IPS-18c (cell line): ENCODE measurements around the gene STN1.

Source experiments
- H3K4me3 ChIP-seq: 2 replicates; pipeline ENCODE4 v1.7.0; 2013; ENCODE audit warnings: low read depth, mild to moderate bottlenecking, low read length, moderate library complexity; ENCODE audit not compliant: insufficient read depth
- H3K9me3 ChIP-seq: one replicate; pipeline ENCODE4 v1.6.1; 2013; ENCODE audit warnings: mild to moderate bottlenecking, low read length, moderate library complexity; ENCODE audit not compliant: control insufficient read depth, insufficient read depth

STN1 gene, protein sequence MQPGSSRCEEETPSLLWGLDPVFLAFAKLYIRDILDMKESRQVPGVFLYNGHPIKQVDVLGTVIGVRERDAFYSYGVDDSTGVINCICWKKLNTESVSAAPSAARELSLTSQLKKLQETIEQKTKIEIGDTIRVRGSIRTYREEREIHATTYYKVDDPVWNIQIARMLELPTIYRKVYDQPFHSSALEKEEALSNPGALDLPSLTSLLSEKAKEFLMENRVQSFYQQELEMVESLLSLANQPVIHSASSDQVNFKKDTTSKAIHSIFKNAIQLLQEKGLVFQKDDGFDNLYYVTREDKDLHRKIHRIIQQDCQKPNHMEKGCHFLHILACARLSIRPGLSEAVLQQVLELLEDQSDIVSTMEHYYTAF

DNA sequence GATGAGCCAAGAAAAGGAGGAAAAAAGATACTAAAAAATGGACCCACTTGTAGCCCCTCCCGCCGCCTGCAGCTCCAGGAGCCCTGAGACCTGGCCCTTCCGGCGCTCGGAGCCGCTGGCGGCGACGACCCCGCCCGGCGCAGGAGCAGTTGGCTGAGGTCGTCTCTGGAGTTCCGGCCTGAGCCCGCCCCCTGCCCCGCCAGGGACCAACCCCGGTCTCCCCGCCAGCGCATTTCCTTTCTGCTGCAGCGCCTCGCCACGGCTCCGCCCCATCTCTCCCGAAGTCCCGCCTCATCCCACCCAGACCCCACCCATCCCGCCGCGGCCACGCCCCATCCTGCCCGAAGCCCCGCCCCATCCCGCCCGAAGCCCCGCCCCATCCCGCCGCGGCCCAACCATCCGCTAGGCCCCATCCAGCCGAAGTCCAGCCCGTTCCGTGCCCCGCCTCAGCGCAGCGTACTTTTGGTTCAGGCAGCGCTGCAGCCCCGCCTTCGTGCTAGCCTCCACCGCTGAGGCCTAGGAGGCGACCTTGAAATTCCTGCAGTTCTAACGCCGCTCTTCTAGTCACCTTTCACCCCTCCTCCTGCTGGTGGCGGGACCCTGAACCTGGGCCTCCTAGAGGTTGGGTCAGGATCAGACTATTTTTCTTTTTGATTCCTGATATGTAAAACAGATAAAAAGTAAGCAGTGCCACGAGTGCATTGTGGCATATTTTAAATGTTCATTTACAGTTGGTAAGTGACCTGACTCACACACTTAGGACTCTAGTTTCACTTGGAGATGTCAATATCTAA is at the start of gene STN1:
TSS of gene STN1 (minus strand) at position 132 of the 794 bp plus-strand sequence. CDS start 590 bp downstream, outside the sequence.
- Histone ChIP-seq H3K9me3 (peaks cover 6% of the 10 kb centered on the region), H3K4me3 (peak within 1 kb of the TSS; percentile 93)

DNA sequence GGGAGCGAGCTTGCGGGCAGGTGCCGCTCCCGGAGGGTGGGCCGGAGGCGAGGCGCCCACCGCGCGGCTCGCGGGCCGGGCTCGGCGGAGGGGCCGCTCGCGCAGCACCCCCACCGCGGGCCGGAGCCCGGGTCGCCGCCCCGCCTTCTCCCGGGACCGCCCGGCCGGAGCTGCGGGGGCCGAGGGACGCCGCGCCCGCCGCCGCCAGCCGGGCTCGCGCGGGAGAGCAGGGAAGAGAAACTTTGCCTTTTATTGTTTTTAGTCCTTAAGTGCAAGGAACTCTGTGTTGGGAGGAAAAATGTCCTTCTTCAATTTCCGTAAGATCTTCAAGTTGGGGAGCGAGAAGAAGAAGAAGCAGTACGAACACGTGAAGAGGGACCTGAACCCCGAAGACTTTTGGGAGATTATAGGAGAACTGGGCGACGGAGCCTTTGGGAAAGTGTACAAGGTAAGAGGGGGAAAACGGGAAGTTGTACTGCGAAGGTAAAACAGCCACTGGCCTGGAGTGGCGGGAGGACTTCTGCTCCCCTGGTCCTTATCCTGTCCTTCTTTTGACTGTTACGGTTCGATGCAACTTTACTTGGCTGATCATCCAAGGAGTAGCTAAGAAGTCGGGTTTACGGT is 49.6 kb upstream of the STN1 start:
- peaks cover 2% of the 10 kb centered on the region for H3K9me3 ChIP-seq
- H3K4me3 ChIP-seq, result peak overlapping the region; percentile 86

- peaks cover 2% of the 10 kb centered on the region for H3K9me3 ChIP-seq
- peak within 1 kb of the TSS; percentile 86 for H3K4me3 ChIP-seq
These were observed 48.9 kb upstream of the STN1 start, which contains the start of gene SLK for GRCh38 chr10:103966671-103967447. TSS of gene SLK (plus strand) at chr10:103967140. CDS start at chr10:103967746, 606 bp downstream.

- H3K4me3 ChIP-seq, result no peak overlapping the region
- no peaks in the 10 kb centered on the region for H3K9me3 ChIP-seq
These were observed 42.1 kb upstream of the STN1 start for GRCh38 chr10:103960103-103960502.

DNA sequence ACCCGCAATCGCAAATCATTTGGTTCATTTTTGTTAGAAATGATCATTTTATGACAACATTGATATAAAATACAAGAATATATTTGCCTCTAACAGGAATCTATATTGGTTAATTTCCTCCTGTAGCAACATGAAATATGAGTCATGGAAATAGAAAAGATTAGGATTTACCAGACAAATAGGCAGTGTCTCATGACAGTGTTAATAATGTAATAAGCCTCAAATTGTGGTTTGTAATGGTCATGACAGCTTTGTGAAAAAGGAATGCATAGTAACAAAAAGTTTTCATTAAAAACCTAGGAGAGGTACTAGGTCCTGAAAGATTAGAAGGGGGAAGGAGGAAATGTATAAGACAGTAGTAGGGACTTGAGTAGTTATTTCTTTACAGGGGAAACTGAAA is 41.0 kb upstream of the STN1 start:
- H3K4me3 ChIP-seq, result no peak overlapping the region
- no peaks in the 10 kb centered on the region for H3K9me3 ChIP-seq

GRCh38 chr10:103954543-103954942 is 36.6 kb upstream of the STN1 start:
- Histone ChIP-seq H3K9me3 (no peaks in the 10 kb centered on the region), H3K4me3 (no peak overlapping the region)

DNA sequence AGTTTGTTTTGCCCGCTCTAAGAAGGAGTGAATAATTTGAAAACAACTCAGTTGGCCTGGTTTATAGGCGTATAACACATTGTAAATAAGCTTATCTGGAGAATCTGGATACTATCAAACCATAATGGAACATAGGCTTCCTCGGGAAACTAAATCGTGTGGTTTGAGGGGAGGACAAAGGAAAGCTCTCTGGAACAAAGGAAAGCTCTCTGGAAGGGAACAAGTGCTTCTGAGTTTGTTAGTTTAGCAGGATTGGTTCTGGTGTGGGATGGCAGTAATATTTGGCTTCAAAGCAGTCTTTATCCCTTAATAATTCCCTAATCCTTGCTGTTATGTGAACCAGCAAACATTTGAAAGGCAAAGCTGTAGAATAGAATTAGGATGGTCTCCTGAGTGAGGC is 34.0 kb upstream of the STN1 start:
- no peak overlapping the region for H3K4me3 ChIP-seq

DNA sequence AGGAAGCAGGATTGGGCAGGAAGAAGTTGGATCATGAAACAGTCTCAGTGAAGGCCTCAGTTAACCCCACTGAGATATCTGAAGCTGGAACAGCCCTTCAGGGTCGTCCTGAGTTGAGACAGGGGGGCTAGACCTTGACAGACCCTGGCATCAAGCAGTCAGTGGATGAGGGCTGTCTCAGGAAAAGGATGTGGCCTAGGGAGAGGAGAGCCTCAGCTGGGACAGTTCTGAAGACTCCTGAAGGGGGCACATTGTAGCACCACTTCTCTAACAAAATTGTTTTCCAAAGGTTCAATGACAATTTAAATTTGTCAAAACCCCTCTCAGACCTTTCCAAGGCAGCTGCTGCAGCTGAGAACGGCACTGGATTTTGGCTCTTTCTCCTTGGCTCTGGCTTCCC is 33.2 kb upstream of the STN1 start:
- no peaks in the 10 kb centered on the region for H3K9me3 ChIP-seq
- no peak overlapping the region for H3K4me3 ChIP-seq

More for the DNA sequence above, 34.0 kb upstream of the STN1 start:
- H3K9me3 ChIP-seq, result no peaks in the 10 kb centered on the region

DNA sequence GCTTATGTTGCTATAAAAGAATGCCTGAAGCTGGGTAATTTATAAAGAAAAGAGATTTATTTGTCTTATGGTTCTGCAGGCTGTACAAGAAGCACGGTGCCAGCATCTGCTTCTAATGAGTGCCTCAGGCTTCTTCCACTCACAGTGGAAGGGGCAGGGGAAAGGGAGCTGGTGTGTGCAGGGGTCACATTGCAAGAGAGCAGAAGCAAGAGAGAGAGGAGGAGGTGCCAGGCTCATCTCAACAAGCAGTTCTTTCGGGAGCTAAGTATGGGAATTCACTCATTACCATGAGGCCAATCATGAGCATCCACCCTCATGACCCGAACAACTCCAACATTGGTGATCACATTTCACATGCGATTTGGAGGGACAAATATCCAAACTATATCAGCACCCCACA is 31.7 kb upstream of the STN1 start:
- Histone ChIP-seq H3K4me3 (no peak overlapping the region), H3K9me3 (no peaks in the 10 kb centered on the region)

DNA sequence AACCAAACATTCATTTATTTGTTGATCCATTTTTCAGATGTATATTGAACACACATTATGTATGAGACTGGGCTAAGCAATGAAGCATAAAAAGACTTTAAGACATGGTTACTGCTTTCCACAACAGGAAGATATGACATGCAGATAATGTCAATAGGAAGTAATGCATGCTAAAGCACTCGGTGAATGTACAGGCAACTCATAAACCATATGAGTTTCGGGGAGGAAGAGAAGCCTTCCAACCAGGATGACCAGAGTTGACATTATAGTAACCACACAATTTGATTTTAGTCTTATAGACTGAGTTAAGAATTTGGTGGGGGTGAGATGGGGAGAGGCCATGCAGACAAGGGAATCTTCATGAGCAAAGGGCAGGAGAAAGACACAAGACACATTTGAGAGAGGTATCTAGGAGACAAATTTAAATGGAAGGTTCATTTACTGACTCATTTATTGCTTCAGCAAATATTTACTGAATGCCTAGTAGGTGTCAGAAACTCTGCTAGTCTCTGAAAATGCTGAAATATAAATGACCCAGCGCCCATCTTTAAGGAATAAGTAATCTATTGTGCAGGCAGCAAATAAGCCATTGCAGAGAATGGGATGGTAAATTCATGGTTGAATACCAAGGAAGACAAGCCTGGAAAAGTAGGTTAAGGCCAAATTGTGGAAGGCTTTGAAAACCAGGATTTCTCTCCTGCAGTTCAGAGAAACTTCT is 30.0 kb upstream of the STN1 start:
- Histone ChIP-seq H3K4me3 (no peak overlapping the region), H3K9me3 (no peaks in the 10 kb centered on the region)

DNA sequence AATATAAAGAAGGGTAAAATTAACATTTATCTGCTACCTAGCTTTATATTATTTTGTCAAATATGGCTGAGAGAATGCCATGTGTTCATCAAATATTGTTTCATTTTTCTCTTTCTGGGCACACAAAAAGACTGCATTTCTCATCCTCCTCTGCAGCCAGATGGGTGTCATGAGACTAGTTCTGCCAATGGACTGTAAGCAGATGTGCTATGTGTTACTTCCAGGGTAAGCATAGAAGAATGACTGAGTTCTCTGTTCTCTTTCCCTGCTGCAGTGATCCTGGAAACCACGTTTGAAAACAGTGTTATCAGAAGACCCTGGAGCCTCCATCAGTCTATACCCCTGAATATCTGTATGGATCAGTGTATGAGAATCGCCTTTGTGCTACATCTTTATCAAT is 24.9 kb upstream of the STN1 start:
- Histone ChIP-seq H3K9me3 (no peaks in the 10 kb centered on the region), H3K4me3 (no peak overlapping the region)

- H3K9me3 ChIP-seq, result no peaks in the 10 kb centered on the region
- H3K4me3 ChIP-seq, result no peak overlapping the region
These were observed 23.8 kb upstream of the STN1 start for GRCh38 chr10:103941801-103942200.

DNA sequence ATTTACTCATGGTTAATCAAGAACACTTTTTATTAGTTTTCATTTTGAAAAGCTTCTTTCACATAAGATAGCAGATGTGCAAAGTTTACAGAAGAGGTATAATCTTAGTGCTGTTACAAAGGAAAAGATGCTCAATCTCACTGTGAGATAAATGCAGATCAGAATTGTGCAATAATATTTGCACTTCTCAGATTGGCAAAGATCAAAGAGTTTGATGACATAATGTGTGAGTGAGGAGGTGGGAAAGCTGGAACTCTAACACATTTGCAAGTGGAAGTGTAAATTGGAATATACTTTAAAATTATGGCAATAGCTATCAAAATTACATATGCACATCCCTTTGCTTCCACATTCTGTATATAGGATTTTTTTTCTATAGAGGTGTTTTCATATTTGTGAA is 21.5 kb upstream of the STN1 start:
- no peak overlapping the region for H3K4me3 ChIP-seq
- no peaks in the 10 kb centered on the region for H3K9me3 ChIP-seq

DNA sequence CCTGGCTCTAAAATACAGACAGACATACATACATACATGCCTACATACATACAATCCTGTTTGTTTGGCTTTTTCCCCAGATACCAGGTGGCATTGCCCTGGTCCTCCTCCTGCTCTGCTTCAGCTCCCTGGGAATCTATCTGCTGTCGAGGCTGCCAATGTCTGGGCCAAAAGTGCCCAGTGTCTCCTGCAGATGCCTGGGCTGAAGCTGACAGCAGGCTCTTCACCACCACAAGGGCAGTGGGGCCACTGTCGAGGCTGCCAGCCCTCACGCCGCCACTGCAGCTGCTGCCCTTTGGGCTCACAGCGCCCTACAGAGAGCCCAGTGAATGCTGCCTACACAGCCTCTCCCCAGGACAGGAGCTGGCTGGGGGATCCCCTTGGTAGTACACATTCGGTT is 18.0 kb upstream of the STN1 start:
- H3K9me3 ChIP-seq, result peaks cover 2% of the 10 kb centered on the region
- no peak overlapping the region for H3K4me3 ChIP-seq

GRCh38 chr10:103934308-103934707 is 16.3 kb upstream of the STN1 start:
- H3K9me3 ChIP-seq, result peaks cover 2% of the 10 kb centered on the region
- no peak overlapping the region for H3K4me3 ChIP-seq

DNA sequence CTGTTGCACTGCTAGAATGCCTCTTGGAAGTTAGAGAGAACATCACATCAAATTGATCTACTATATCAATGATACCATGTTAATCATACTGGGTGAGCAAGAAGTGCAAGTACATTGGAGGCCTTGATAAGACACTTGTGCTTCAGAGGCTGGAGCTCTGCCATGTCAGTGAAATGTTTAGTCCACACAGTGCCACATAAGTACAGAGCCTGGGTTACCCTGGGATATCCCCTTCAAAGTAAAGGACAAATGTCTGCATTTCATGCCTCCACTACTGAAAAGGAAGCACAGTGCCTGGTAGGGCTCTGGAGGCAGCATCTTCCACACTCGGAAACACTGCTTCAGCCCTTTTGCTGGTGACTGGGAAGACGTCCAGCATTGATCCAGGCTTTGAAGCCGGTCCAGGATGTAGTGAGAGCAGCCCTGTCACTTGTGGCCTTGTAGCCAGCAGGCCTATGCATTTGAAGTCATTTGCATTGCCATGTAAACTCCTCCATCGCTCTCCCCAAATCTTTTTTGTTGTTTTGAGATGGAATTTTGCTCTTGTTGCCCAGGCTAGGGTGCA is 15.7 kb upstream of the STN1 start:
- Histone ChIP-seq H3K4me3 (no peak overlapping the region), H3K9me3 (peaks cover 2% of the 10 kb centered on the region)
